K562 (cell line): ENCODE measurements around the gene VPS35L. TPM values are rescaled to one million over a fixed set of nuclear protein-coding genes. Genes with fewer than 3 reads are reported as not detected.

ENCODE experiments used
- ZBTB40 ChIP-seq, 2 experiments: fragments of 450-650 bp in 1 of 2; sonication (generic) in 1 of 2; formaldehyde crosslinking in 1 of 2; IDR thresholded peaks; 2 replicates each; pipeline versions ENCODE4 v1.7.1 to v1.9.0; 2016 to 2022; ENCODE audit warnings: inconsistent platforms in 1 of 2, mild to moderate bottlenecking in 1 of 2, missing genetic modification reagents in 1 of 2
- ZNF609 ChIP-seq: sonication (generic); formaldehyde crosslinking; IDR thresholded peaks from 2 replicates; pipeline ENCODE4 v1.8.1; 2023; ENCODE audit warnings: missing genetic modification reagents, mild to moderate bottlenecking, borderline replicate concordance
- polyA plus RNA-seq, 8 experiments: library from polyadenylated mRNA; depleted of rRNA in 4 of 8; stranded (reverse) in 5 of 8; unstranded in 3 of 8; fragments of >200 nt; fragmentation: Nextera tagmentation in 2 of 8; fragmentation: Illumina TruSeq in 1 of 8; extraction: Ambion mirVana in 2 of 8; extraction: Trizol in 1 of 8; gene quantifications; 2 replicates each; pipeline versions ENCODE4 v1.2.1 to v1.2.3, GENCODE V29; 2011 to 2014; ENCODE audit warnings: inconsistent platforms in 1 of 8, missing spikeins in 1 of 8
- total RNA-seq, 7 experiments: library from RNA; depleted of rRNA in 6 of 7; stranded (reverse); fragments of >200 nt in 6 of 7; fragmentation: Illumina TruSeq in 2 of 7; extraction: Trizol in 2 of 7; gene quantifications; 2 replicates each; pipeline versions ENCODE4 v1.2.1 to v1.2.3, GENCODE V29; 2011 to 2021; ENCODE audit warnings: low replicate concordance in 1 of 7

Gene VPS35L
- total and polyA plus RNA-seq, 9 of the 15 experiments (the other 6 are each of a cell fraction or from before 2014, with no cell fraction given), result 10.2 to 30.4 (median 20.1) TPM

- TF ChIP-seq ZNF609 (CRISPR knock-in tag), result no peak
- peak; percentile 88 for TF ChIP-seq ZBTB40 (IDR thresholded peaks at IDR 0.05)
- TF ChIP-seq ZBTB40 (CRISPR knock-in tag; IDR thresholded peaks at IDR 0.05), result peak; percentile 77
Observed at GRCh38 chr16:19636436-19637267, 81.1 kb downstream of the VPS35L start (continued).
